Colonic mucosa (tissue), 4 donors: ENCODE data around the gene MBD5. TPM values are rescaled to one million over a fixed set of nuclear protein-coding genes. Genes with fewer than 3 reads are reported as not detected.

Experiments used
- DNase-seq: peaks from one replicate; pipeline ENCODE4 v3.0.0-alpha.2; 2020
- H3K27ac ChIP-seq: fragments of 200-600 bp; one replicate; pipeline ENCODE4 v1.8.0; 2021
- H3K27me3 ChIP-seq: fragments of 200-600 bp; one replicate; pipeline ENCODE4 v1.8.0; 2021
- H3K36me3 ChIP-seq: fragments of 200-600 bp; one replicate; pipeline ENCODE4 v1.8.0; 2021
- H3K4me1 ChIP-seq: fragments of 200-600 bp; one replicate; pipeline ENCODE4 v1.8.0; 2021; ENCODE audit warnings: mild to moderate bottlenecking
- H3K4me3 ChIP-seq: fragments of 200-600 bp; one replicate; pipeline ENCODE4 v1.8.0; 2021
- H3K9ac ChIP-seq, 2 donors: one replicate each; pipeline ENCODE4 v1.7.0; 2013; ENCODE audit warnings: control low read depth in 2 of 2, low read depth in 2 of 2, low read length in 2 of 2
- H3K9me3 ChIP-seq: fragments of 200-600 bp; one replicate; pipeline ENCODE4 v1.8.0; 2021
- intact Hi-C: fragments of 100-400 bp; cut with DNase I; formaldehyde crosslinking; loops from one replicate; pipeline ENCODE4 v1.14.1; 2022
- total RNA-seq, 2 donors: library from RNA; stranded (reverse); fragmentation: NEBNext Ultra II Directional in 1 of 2; extraction: Animal tissue kit (Norgen Biotek cat#: 25700) in 1 of 2; gene quantifications; one replicate each; pipeline ENCODE4 v1.2.1, GENCODE V29; 2021
- TF ChIP-seq, protein P1 (sequence below): fragments of 200-600 bp; IDR thresholded peaks from one replicate; pipeline ENCODE4 v1.8.0; 2022; ENCODE audit warnings: antibody characterized with exemption, mild to moderate bottlenecking
- donor health status: healthy.
- donor health status: DM: no; HTN: no; CAD: no.
- donor health status: DM: no; HTN: no; CAD: no.

Gene MBD5
- total RNA-seq, 2 donors from 2014 or later = 26.7 to 29.6 TPM

DNA sequence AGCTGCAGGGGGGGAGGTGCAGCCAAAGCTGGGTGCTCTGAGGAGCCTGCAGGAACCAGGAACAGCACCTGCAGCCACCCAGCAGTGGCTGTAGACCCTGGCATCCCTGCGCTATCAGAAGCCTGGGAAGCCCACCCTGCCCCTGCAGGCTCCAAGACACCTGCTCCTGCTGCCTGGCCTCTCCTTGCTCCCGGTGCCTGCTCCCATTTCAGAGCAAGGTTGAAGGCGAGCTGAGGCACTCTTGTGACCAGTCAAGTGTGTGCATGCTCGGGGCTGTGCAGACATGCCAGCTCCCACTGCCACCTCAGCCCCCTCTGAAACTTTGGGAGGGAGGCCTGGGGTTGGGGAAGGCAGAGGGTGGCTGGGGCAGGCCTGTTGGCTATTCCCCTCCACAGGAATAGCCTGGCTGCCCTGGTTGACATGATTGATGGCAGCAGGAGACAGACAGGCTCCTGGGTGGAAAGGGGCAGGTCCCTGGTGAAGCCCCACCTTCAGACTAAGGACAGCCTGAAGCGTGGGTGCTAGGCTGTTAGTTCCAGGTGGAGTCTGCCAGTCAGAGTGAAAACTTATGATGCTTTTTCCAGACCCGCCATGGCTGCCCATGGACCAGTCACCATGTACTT lies 151.4 kb downstream of the MBD5 start:
- no peaks in the 10 kb centered on the region for H3K36me3 ChIP-seq
- H3K27me3 ChIP-seq = no peaks in the 10 kb centered on the region
- H3K27ac ChIP-seq = no peak overlapping the region
- no peak overlapping the region for H3K9ac ChIP-seq
- no peak for DNase-seq
- no peaks in the 10 kb centered on the region for H3K4me1 ChIP-seq
- H3K9me3 ChIP-seq = no peaks in the 10 kb centered on the region
- H3K4me3 ChIP-seq = no peak overlapping the region
- intact Hi-C loops = no loop called here
- TF ChIP-seq, protein P1, sequence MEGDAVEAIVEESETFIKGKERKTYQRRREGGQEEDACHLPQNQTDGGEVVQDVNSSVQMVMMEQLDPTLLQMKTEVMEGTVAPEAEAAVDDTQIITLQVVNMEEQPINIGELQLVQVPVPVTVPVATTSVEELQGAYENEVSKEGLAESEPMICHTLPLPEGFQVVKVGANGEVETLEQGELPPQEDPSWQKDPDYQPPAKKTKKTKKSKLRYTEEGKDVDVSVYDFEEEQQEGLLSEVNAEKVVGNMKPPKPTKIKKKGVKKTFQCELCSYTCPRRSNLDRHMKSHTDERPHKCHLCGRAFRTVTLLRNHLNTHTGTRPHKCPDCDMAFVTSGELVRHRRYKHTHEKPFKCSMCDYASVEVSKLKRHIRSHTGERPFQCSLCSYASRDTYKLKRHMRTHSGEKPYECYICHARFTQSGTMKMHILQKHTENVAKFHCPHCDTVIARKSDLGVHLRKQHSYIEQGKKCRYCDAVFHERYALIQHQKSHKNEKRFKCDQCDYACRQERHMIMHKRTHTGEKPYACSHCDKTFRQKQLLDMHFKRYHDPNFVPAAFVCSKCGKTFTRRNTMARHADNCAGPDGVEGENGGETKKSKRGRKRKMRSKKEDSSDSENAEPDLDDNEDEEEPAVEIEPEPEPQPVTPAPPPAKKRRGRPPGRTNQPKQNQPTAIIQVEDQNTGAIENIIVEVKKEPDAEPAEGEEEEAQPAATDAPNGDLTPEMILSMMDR = no peak

DNA sequence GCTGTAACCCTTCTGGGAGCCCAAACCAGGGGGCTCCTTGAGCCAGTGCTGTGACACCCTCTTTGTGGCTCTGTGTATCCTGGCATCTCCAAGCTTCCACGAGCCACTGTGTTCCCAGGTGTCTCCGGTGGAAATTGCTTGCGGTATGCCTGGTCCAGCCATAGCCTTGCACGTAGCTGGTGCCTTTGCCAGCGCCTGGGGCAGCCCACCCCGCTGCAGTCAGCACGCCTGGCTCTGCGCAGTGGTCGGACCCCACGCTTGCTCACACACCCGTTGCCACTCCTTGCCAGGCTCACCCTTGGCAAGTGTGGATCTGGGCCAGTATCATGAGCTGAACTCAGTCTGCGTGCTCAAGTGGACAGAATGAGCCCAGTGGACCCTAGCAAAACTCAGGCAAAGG lies 152.3 kb downstream of the MBD5 start:
- no peaks in the 10 kb centered on the region for H3K4me1 ChIP-seq
- H3K9me3 ChIP-seq = no peaks in the 10 kb centered on the region
- no peaks in the 10 kb centered on the region for H3K36me3 ChIP-seq
- no peak for DNase-seq
- no peak overlapping the region for H3K4me3 ChIP-seq
- no peaks in the 10 kb centered on the region for H3K27me3 ChIP-seq
- H3K27ac ChIP-seq = no peak overlapping the region
- TF ChIP-seq, protein P1 = no peak
- H3K9ac ChIP-seq = no peak overlapping the region
- intact Hi-C loops = no loop called here

GRCh38 chr2:148177559-148177958 lies 156.7 kb downstream of the MBD5 start:
- TF ChIP-seq, protein P1 = no peak
- Histone ChIP-seq H3K36me3 (peaks cover 4% of the 10 kb centered on the region), H3K9me3 (no peaks in the 10 kb centered on the region), H3K4me3 (no peak overlapping the region), H3K4me1 (no peaks in the 10 kb centered on the region), H3K9ac (no peak overlapping the region), H3K27me3 (no peaks in the 10 kb centered on the region), H3K27ac (no peak overlapping the region)
- intact Hi-C loops = no loop called here
- no peak for DNase-seq

- Histone ChIP-seq H3K4me1 (no peaks in the 10 kb centered on the region), H3K36me3 (peaks cover 4% of the 10 kb centered on the region), H3K27me3 (no peaks in the 10 kb centered on the region), H3K9ac (no peak overlapping the region), H3K9me3 (no peaks in the 10 kb centered on the region), H3K4me3 (no peak overlapping the region), H3K27ac (no peak overlapping the region)
- intact Hi-C loops = no loop called here
- TF ChIP-seq, protein P1 = no peak
- DNase-seq = no peak
These were observed 158.8 kb downstream of the MBD5 start for GRCh38 chr2:148179724-148180123.

DNA sequence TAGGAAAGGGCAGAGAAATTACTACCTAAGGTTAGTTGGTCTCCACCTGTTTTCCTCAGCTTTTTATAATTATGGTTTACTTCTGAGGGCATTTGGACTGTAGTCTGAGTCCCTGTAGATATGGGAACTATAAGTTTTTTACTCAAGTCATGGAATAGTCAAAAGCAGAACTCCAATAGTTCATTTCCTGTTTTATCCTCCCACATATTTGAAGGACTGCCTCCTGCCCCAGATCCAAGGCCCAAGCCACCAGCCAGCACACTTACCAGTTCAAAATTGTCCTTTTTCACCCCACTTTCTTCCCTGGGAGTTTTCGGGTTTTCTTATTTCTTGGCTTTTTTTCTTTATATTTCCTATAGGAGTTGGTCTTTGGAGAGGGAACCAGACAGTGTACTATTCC lies 164.1 kb downstream of the MBD5 start:
- Histone ChIP-seq H3K9me3 (no peaks in the 10 kb centered on the region), H3K36me3 (no peaks in the 10 kb centered on the region), H3K4me1 (no peaks in the 10 kb centered on the region), H3K27ac (no peak overlapping the region), H3K9ac (no peak overlapping the region), H3K27me3 (no peaks in the 10 kb centered on the region), H3K4me3 (no peak overlapping the region)
- no peak for DNase-seq
- intact Hi-C loops = no loop called here
- TF ChIP-seq, protein P1 = no peak
